SK-N-MC (cell line): ENCODE measurements around the gene MT1E.

Experiments used
- EZH2 ChIP-seq: fragments of 200-600 bp; sonication (generic); IDR thresholded peaks from one replicate; pipeline ENCODE4 v1.6.1; 2017; ENCODE audit warnings: antibody characterized with exemption
- FOXP2 ChIP-seq: optimal IDR thresholded peaks from 2 replicates; pipeline ENCODE3; 2011; ENCODE audit warnings: mild to moderate bottlenecking, moderate library complexity; ENCODE audit not compliant: insufficient read depth; ENCODE audit errors: extremely low read length, control extremely low read depth
- POLR2AphosphoS5 ChIP-seq: IDR thresholded peaks from 2 replicates; pipeline ENCODE4 v1.6.1; 2012; ENCODE audit warnings: mild to moderate bottlenecking, low read depth, low read length, borderline replicate concordance

DNA sequence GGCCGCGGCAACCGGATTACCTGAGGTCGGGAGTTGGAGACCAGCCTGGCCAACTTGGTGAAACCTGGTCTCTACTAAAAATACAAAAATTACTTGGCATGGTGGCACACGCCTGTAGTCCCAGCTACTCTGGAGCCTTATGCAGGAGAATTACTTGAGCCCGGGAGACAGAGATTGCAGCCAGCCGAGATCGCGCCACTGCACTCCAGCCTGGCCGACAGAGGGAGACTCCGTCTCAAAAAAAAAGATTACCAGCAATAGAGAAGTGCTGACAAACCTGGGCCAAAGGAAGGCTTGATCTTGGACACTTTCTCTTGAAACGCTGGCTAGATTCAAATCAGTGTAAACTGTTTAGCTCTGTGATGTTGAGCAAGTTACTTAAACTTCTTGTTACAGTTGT is 48.3 kb downstream of the MT1E start:
- TF ChIP-seq POLR2AphosphoS5 = no peak
- TF ChIP-seq EZH2 = no peak
- no peak for TF ChIP-seq FOXP2
